ENCODE data around the gene LBH.

GRCh38 chr2:30287190-30287840 lies 56.0 kb downstream of the LBH start:
- TF ChIP-seq CTCF (IDR thresholded peaks at IDR 0.05; ENCODE audit: low read depth, low read length) (no peak), POLR2A (IDR thresholded peaks at IDR 0.05; ENCODE audit: extremely low read depth, insufficient read length) (no peak)
